Inflammatory macrophage treated with lipopolysaccharide for 4 hours (primary cell): ENCODE data around the gene PRMT7.
A peak's percentile ranks its signal among the peaks of the same experiment; 100 is the strongest.

ENCODE experiments used
- DNase-seq: peaks from one replicate; pipeline ENCODE4 v3.0.0-alpha.2; 2020

PRMT7 gene

GRCh38 chr16:68399456-68399855 is 88.6 kb downstream of the PRMT7 start:
- no peak for DNase-seq

DNA sequence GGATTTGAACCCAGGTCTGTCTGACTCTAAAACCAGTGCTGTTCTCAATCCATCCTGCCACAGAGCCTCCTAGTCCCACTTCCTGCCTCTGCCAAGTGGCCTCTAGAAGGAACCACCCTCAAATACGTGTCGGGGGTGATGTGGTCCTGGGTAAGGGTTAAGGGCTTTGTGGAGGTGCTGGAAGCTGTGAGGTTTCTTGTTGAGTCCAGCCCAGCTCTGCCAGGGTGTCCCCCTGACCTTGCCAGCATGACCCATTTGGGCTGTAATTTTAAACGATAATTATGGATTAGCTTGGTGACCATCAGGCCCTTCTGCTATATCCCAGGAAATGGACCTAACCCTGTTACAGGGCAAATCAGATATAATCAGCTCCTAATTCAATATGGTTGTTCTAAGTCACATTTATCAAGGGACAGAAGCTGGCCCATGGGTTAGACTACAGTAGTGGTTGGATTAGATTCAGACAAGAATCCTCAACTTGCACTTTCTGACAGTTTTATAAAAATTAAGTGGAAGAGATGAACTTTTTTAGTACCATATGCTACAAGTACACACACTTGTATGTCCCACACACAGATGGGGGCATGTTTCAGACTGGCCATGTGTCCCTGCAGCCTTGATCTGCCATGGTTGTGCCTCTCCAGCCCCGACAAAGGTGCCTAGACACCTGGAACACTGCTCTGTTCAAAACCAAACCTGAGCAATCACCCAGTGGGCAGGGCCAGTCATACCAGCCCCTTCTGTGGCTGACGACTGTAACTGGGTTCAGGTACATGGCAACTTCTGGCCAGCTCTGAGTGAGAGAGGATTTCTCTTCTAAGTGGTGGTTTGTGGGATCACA is 89.5 kb downstream of the PRMT7 start:
- DNase-seq: no peak

GRCh38 chr16:68400924-68401460 is 90.2 kb downstream of the PRMT7 start:
- no peak for DNase-seq

- DNase-seq: peak; percentile 73
Observed at GRCh38 chr16:68401871-68402747, 91.3 kb downstream of the PRMT7 start.

GRCh38 chr16:68402748-68403040 is 91.9 kb downstream of the PRMT7 start:
- no peak for DNase-seq

GRCh38 chr16:68403177-68403576 is 92.4 kb downstream of the PRMT7 start:
- DNase-seq: no peak

- DNase-seq: no peak
Observed at GRCh38 chr16:68403704-68404103, 92.9 kb downstream of the PRMT7 start.

GRCh38 chr16:68404736-68405345 is 94.0 kb downstream of the PRMT7 start:
- DNase-seq: no peak

GRCh38 chr16:68406458-68407152 is 95.8 kb downstream of the PRMT7 start:
- DNase-seq: no peak
